Large intestine (tissue), 3 donors: ENCODE measurements around the gene MMP1. TPM values are rescaled to one million over a fixed set of nuclear protein-coding genes. Genes with fewer than 3 reads are reported as not detected.

Source experiments
- DNase-seq, 2 donors: peaks; one replicate each; pipeline versions ENCODE4 v3.0.0 to v3.0.0-alpha.2; 2013
- H3K27ac ChIP-seq: one replicate; pipeline ENCODE4 v1.5.1; 2013; ENCODE audit warnings: low read length
- H3K27me3 ChIP-seq: 2 replicates; pipeline ENCODE4 v1.6.1; 2013; ENCODE audit warnings: low read length; ENCODE audit not compliant: control insufficient read depth, insufficient read depth
- H3K36me3 ChIP-seq: 2 replicates; pipeline ENCODE4 v1.6.1; 2013; ENCODE audit warnings: low read length; ENCODE audit not compliant: control insufficient read depth, insufficient read depth
- H3K4me1 ChIP-seq: one replicate; pipeline ENCODE4 v1.6.1; 2013; ENCODE audit warnings: low read length; ENCODE audit not compliant: control insufficient read depth, insufficient read depth
- H3K4me3 ChIP-seq: one replicate; pipeline ENCODE4 v1.5.1; 2013; ENCODE audit warnings: low read length
- H3K9me3 ChIP-seq: one replicate; pipeline ENCODE4 v1.6.1; 2013; ENCODE audit warnings: mild to moderate bottlenecking, low read depth, low read length, moderate library complexity; ENCODE audit not compliant: control insufficient read depth
- WGBS: methylation state at CpG from one replicate; pipeline ENCODE4 v1.1.5; 2013; ENCODE audit warnings: low lambda C conversion rate; ENCODE audit not compliant: insufficient coverage; 5-methylcytosine and 5-hydroxymethylcytosine counted together
- polyA plus RNA-seq: library from polyadenylated mRNA; unstranded; fragments of 120-200 nt; gene quantifications from one replicate; pipeline ENCODE4 v1.2.1, GENCODE V29; 2013

The MMP1 gene
- polyA plus RNA-seq, 1 donor, result 5.5 TPM

- no peak overlapping the region for H3K4me3 ChIP-seq
- H3K9me3 ChIP-seq, result peaks cover 4% of the 10 kb centered on the region
- peak; percentile 18 to 37 for DNase-seq
- no peaks in the 10 kb centered on the region for H3K27me3 ChIP-seq
- H3K4me1 ChIP-seq, result no peaks in the 10 kb centered on the region
- no peaks in the 10 kb centered on the region for H3K36me3 ChIP-seq
- WGBS, result no CpG with 5 or more reads among the region's 19 CpGs
- H3K27ac ChIP-seq, result no peak overlapping the region
Measured at GRCh38 chr11:102807921-102808320, 10.0 kb upstream of the MMP1 start.

GRCh38 chr11:102806296-102806695 lies 8.3 kb upstream of the MMP1 start:
- peaks cover 4% of the 10 kb centered on the region for H3K9me3 ChIP-seq
- no peak for DNase-seq
- H3K27me3 ChIP-seq, result no peaks in the 10 kb centered on the region
- no peak overlapping the region for H3K27ac ChIP-seq
- no CpG with 5 or more reads among the region's 3 CpGs for WGBS
- H3K4me1 ChIP-seq, result no peaks in the 10 kb centered on the region
- H3K36me3 ChIP-seq, result no peaks in the 10 kb centered on the region
- no peak overlapping the region for H3K4me3 ChIP-seq

- WGBS, result 83% methylated on average over 1 of the region's 2 CpGs
- no peak for DNase-seq
Measured at GRCh38 chr11:102802341-102802740, 4.4 kb upstream of the MMP1 start.

GRCh38 chr11:102800767-102801166 lies 2.8 kb upstream of the MMP1 start:
- H3K4me1 ChIP-seq, result peaks cover 24% of the 10 kb centered on the region
- H3K9me3 ChIP-seq, result no peaks in the 10 kb centered on the region
- WGBS, result 87% methylated on average over 2 of the region's 4 CpGs
- no peaks in the 10 kb centered on the region for H3K36me3 ChIP-seq
- no peak overlapping the region for H3K27ac ChIP-seq
- DNase-seq, result no peak
- H3K27me3 ChIP-seq, result no peaks in the 10 kb centered on the region
- H3K4me3 ChIP-seq, result no peak overlapping the region

More at GRCh38 chr11:102802341-102802740, 4.4 kb upstream of the MMP1 start:
- H3K4me1 ChIP-seq, result peaks cover 21% of the 10 kb centered on the region
- H3K27me3 ChIP-seq, result no peaks in the 10 kb centered on the region
- H3K9me3 ChIP-seq, result no peaks in the 10 kb centered on the region
- H3K4me3 ChIP-seq, result no peak overlapping the region
- H3K27ac ChIP-seq, result no peak overlapping the region
- H3K36me3 ChIP-seq, result no peaks in the 10 kb centered on the region

GRCh38 chr11:102799681-102800340 lies 1.9 kb upstream of the MMP1 start:
- H3K27me3 ChIP-seq, result no peaks in the 10 kb centered on the region
- H3K27ac ChIP-seq, result peak overlapping the region; percentile 41
- peaks cover 24% of the 10 kb centered on the region for H3K4me1 ChIP-seq
- no peaks in the 10 kb centered on the region for H3K36me3 ChIP-seq
- WGBS, result 63% methylated on average over 1 of the region's 6 CpGs
- no peak overlapping the region for H3K4me3 ChIP-seq
- peak in 1 of 2 donors; percentile 37 for DNase-seq
- H3K9me3 ChIP-seq, result no peaks in the 10 kb centered on the region

- Histone ChIP-seq H3K27me3 (no peaks in the 10 kb centered on the region), H3K4me3 (no peak overlapping the region), H3K4me1 (peaks cover 19% of the 10 kb centered on the region), H3K27ac (no peak overlapping the region), H3K36me3 (no peaks in the 10 kb centered on the region), H3K9me3 (no peaks in the 10 kb centered on the region)
- DNase-seq, result no peak
Measured at GRCh38 chr11:102794382-102794781, 3.6 kb downstream of the MMP1 start.

- H3K4me3 ChIP-seq, result no peak overlapping the region
- peaks cover 13% of the 10 kb centered on the region for H3K4me1 ChIP-seq
- no peaks in the 10 kb centered on the region for H3K9me3 ChIP-seq
- no peaks in the 10 kb centered on the region for H3K36me3 ChIP-seq
- 67% methylated on average over 2 of the region's 6 CpGs for WGBS
- H3K27me3 ChIP-seq, result no peaks in the 10 kb centered on the region
- no peak overlapping the region for H3K27ac ChIP-seq
- DNase-seq, result no peak
Measured at GRCh38 chr11:102793677-102794290, 4.2 kb downstream of the MMP1 start.

- Histone ChIP-seq H3K36me3 (no peaks in the 10 kb centered on the region), H3K4me3 (no peak overlapping the region), H3K27ac (no peak overlapping the region), H3K9me3 (no peaks in the 10 kb centered on the region), H3K4me1 (peaks cover 5% of the 10 kb centered on the region), H3K27me3 (no peaks in the 10 kb centered on the region)
- 82% methylated on average over 3 of the region's 5 CpGs for WGBS
- DNase-seq, result no peak
Measured at GRCh38 chr11:102792604-102793003, 5.4 kb downstream of the MMP1 start.

GRCh38 chr11:102791271-102792036 lies 6.5 kb downstream of the MMP1 start:
- no peaks in the 10 kb centered on the region for H3K9me3 ChIP-seq
- no peak overlapping the region for H3K4me3 ChIP-seq
- 80% methylated on average over 1 of the region's 4 CpGs for WGBS
- H3K27ac ChIP-seq, result no peak overlapping the region
- H3K4me1 ChIP-seq, result no peaks in the 10 kb centered on the region
- H3K36me3 ChIP-seq, result no peaks in the 10 kb centered on the region
- no peaks in the 10 kb centered on the region for H3K27me3 ChIP-seq
- DNase-seq, result no peak

GRCh38 chr11:102788334-102788995 lies 9.5 kb downstream of the MMP1 start:
- Histone ChIP-seq H3K4me1 (no peaks in the 10 kb centered on the region), H3K9me3 (no peaks in the 10 kb centered on the region), H3K36me3 (no peaks in the 10 kb centered on the region), H3K27me3 (no peaks in the 10 kb centered on the region), H3K4me3 (no peak overlapping the region), H3K27ac (no peak overlapping the region)
- no peak for DNase-seq
- WGBS, result no CpG with 5 or more reads among the region's 8 CpGs
